SHP77 (cell line): Measurements from ENCODE around the gene BRINP2.
A peak's percentile ranks its signal among the peaks of the same experiment; 100 is the strongest.

Source experiments
- DNase-seq, 2 experiments: peaks; one replicate each; lab custom pipeline; 2025; lab: John Stamatoyannopoulos, UW

BRINP2 gene

GRCh38 chr1:177164380-177165068 is 6.2 kb upstream of the BRINP2 start, which contains the start of gene ASTN1:
ASTN1 (minus strand) TSS chr1:177164712; CDS start chr1:177164676, 36 bp downstream.
- no peak for DNase-seq

GRCh38 chr1:177165069-177165439 is 5.7 kb upstream of the BRINP2 start:
- no peak for DNase-seq

GRCh38 chr1:177171536-177172123 is 872 bp downstream of the BRINP2 start:
- DNase-seq: no peak

GRCh38 chr1:177172272-177172671 is 1.5 kb downstream of the BRINP2 start:
- no peak for DNase-seq

- no peak for DNase-seq
Observed at GRCh38 chr1:177172866-177173265, 2.1 kb downstream of the BRINP2 start.

- no peak for DNase-seq
Observed at GRCh38 chr1:177173976-177174375, 3.2 kb downstream of the BRINP2 start.

GRCh38 chr1:177174921-177175634 is 4.3 kb downstream of the BRINP2 start:
- no peak for DNase-seq

DNA sequence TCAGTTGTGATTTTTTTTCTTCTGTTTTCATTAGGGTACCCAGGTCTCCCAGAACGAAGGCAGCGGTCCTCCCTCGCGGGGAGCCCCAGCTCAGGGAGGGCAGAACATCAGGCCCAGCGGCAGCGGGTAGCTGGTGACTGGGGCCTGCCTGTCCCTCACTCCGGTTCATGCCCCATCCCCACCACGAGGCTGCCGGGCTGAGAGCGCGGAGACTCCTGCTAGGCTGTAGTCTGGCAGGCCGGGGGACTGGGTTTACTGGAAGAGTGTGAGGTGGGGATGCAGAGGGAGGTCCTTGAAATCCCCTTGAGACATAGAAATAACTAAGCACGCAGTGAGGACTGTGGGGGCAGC is 10.5 kb downstream of the BRINP2 start:
- DNase-seq: no peak

- DNase-seq: peak; percentile 65 to 73
Observed at GRCh38 chr1:177181631-177182291, 11.0 kb downstream of the BRINP2 start.

DNA sequence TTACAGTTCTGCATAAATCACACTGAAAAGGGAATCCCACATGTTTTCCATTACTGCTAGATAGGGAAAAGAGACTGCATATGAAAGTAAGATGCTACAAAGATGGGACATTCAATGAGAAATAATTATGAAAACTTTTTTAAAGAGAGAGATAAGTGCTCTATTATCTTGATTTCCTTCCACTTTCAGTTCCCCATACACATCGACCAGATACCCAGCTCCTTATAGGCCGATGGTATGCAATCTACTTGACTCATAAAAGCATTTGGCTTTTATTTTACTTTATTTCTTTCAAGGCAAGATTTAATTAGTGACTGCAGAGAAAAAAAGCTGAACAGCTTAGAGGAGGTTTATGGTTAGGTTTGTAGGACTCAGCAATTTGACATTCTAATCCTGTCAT is 13.1 kb downstream of the BRINP2 start:
- DNase-seq: no peak

DNA sequence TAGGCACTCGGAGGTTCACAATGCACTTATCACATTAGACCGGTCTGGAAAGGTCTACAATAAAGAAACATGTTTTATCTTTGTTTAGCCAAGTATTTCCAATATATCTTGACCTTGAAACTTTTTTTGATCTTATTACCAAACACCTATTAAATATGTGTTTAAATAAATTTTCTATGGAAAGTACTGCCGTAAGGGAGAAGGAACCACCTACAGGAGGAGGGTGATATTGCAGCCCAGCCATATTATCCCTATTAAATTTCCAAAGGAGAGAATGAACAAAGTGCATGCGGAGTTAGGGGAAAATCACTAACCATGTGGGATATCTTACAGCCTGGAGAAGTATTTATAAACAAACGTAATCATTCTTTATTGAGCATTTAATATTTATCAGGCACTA is 14.5 kb downstream of the BRINP2 start:
- no peak for DNase-seq

DNA sequence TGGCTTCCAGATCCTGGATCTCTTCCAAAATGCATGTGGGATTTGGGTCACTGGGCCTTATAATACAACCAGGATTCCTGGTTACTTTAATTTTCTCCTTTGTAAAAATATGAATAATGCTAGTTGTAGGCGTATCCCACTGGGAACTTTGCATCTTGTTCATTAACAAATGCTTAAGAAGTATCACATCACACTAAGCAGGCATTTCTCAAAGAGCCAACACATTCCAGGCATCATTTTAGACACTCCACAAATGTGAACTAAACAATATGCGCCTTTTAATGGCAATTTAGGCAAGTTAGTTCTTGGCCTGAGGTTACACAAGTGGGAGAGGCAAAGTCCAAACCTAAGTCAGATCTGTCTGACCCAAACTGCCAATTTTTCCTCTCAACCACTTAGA is 15.9 kb downstream of the BRINP2 start:
- DNase-seq: no peak

DNA sequence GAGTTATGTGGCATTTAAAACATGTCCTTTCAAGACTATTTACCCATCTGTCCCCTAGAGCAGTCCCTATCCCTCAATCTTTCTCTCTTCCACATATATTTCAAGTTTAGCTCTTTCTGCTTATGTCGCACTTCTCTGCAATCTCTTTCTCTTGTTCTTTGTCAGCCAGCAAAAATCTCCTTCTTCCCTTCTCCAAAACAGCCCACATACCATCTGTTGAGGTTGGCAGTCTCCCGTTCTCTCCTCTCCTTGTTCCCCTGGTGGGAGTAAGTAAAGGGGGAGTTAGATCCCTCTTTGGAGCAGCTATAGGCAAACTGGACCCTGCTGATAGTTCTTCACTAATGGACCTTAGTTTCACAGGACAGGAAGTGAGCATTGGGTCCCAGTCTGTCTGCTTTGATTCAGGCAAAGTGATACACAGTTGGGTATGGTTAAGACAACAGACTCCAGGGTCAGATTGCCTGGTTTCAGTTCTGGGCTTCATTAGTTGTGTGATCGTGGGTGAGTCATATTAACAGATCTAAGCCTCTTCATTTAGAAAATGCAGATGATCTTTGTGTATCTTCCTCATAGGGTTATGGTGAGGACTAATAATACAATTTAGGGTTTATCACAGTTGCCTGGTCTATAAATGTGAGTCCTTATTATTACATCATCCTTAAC is 19.7 kb downstream of the BRINP2 start:
- no peak for DNase-seq

DNA sequence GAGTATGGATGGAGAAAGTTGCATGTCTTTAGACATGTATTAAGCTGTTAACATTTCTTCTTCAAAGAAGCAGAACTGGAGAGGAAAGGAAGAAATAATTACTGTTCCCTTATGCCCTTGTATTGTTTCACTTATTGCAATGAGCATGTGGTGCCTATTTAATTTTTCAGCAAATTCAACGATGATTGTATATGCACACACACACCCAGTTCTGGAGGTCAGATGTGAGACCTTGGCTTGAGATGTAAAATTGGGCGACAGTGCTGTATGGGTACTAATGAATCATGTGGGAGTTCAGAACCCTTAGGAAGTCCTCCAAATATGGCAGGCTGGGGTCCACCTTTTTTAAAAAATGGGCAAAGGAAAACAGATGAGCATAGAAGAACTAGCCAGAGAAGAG is 27.5 kb downstream of the BRINP2 start:
- no peak for DNase-seq

- DNase-seq: no peak
Observed at GRCh38 chr1:177200290-177200689, 29.5 kb downstream of the BRINP2 start.

DNA sequence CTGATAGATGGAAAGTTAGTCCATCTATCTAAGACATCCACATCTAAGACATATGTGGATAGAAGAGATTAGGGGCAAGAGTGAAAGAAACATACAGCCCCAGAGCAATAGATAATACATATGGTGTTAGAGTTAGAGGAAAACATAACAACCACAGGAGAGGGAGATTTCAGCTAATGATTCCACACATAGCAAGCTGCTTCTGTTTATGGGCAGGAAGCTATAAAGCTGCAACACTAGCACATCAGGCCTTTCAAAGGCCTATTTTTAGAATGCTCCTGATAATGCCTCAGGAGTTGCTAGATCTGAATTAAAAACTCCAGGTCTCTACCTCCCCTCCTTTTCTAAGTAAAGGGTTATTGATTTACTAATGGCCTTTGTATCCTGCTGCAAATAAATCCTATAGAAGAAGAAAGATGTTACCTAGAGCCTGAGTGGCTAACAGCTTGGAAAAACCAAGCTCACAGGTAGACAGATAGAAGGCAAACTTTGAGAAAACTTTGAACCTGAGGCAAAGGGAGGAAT is 36.1 kb downstream of the BRINP2 start:
- DNase-seq: no peak

DNA sequence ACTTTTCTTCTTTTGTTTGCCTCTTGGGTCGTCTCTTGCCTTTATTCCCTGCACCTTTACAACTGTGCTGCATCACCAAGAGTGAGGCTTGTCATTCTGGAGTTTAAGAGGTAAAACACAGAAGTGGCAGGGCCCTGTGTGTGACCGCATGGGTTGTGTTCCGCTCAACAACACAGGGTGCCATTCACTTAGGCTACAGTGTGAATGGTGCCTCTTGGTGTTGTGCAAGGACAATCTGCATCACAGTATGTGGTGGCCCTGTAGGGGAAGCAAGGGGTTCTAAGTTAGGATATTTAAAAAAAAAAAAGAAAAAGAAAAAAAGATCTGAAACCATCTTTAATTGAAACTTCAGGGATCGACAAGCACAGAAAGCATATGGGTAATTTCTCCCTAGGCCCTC is 38.2 kb downstream of the BRINP2 start:
- no peak for DNase-seq

DNA sequence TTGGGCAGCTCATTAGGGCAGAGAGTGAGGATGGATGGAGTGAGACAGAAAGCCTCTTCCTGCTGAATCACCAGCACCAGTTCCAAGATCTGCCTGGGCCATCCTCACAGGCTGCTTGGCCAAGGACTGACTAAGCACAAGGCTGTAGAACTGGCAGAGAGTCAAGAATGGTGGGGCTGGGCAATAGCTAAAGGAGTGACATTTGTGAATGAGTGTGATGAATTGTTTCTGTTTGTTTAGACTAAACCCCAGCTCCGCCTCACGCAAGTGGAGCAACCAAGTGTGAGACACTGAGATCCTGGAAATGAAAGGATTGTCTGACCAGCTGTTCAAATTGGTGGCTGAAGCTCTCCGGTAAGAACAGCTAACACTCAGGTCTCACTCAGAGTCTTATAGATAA is 38.6 kb downstream of the BRINP2 start:
- peak; percentile 94 to 95 for DNase-seq

- DNase-seq: peak in 1 of 2 experiments; percentile 19
Observed at GRCh38 chr1:177210071-177210470, 39.3 kb downstream of the BRINP2 start.

- DNase-seq: peak in 1 of 2 experiments; percentile 1
Observed at GRCh38 chr1:177211231-177211630, 40.5 kb downstream of the BRINP2 start.

DNA sequence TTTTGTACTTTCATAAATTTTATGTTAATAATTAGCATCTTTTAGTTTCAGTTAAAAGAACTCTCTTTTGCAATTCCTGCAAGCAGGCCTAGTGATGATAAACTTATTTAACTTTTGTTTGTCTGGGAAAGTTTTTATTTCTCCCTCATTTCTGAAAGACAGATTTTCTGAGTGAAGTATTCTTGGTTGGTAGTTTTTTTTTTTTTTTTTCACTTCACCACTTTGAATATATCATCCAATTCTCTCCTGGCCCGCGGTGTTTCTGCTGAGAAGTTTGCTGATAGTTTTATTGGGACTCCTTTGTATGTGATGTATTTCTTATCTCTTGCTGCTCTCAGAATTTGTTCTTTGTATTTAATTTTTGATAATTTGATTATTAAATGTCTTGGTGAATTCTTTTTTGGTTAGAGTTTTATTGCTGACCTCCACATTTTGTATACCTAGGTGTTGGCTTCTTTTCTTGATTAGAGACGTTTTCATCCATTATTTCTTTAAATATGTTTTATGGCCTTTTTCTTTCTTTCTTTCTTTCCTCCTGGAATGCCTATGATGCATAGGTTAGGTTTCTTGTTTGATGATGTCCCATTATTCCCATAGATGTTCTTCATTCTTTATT is 45.9 kb downstream of the BRINP2 start:
- DNase-seq: no peak
